ENCODE data around the gene MKRN2.

MKRN2 gene

GRCh38 chr3:12633108-12633507 lies 76.2 kb downstream of the MKRN2 start:
- Histone ChIP-seq H3K27me3 (ENCODE audit: insufficient read depth, low read length, poor library complexity) (no peaks in the 10 kb centered on the region), H2AFZ (ENCODE audit: low read depth, low read length) (no peak overlapping the region), H4K20me1 (ENCODE audit: insufficient read depth, low read length) (peaks cover 70% of the 10 kb centered on the region), H3K27ac (ENCODE audit: low read length) (no peak overlapping the region), H3K79me2 (ENCODE audit: insufficient read depth, low read length) (peaks cover 99% of the 10 kb centered on the region), H3K4me2 (ENCODE audit: insufficient read depth, low read length) (no peak overlapping the region), H3K4me3 (ENCODE audit: low read depth in 1 of 2, low read length in 2 of 2) (no peak overlapping the region), H3K9me3 (ENCODE audit: insufficient read depth, low read length, severe bottlenecking) (no peaks in the 10 kb centered on the region), H3K36me3 (ENCODE audit: insufficient read depth, low read length) (peaks cover 11% of the 10 kb centered on the region; the same call in 1 of the 2 replicates), H3K4me1 (ENCODE audit: insufficient read depth, low read length) (no peaks in the 10 kb centered on the region), H3K9ac (ENCODE audit: low read depth, low read length) (no peak overlapping the region)
- no peak for DNase-seq
- no peak for TF ChIP-seq CTCF (IDR thresholded peaks at IDR 0.05; ENCODE audit: borderline replicate concordance, extremely low read depth, low read length, poor library complexity, severe bottlenecking)
- TF ChIP-seq EZH2 (IDR thresholded peaks at IDR 0.05; ENCODE audit: borderline replicate concordance, low read depth, low read length, severe bottlenecking), result no peak
- ATAC-seq (ENCODE audit: insufficient read depth, low read depth), result no peak
